IMR-90 (cell line): ENCODE measurements around the gene COPS4. TPM values are rescaled to one million over a fixed set of nuclear protein-coding genes. Genes with fewer than 3 reads are reported as not detected.

Experiments used
- ATAC-seq: fragments of 200-7000 bp; cut with Tn5 transposase; 2 replicates; pipeline ENCODE4 v1.9.1; 2020; ENCODE audit warnings: low read depth, mild to moderate bottlenecking, moderate library complexity
- BruUV-seq: library from RNA; stranded (reverse); fragments of 400-500 nt; replicated peaks from 2 replicates; lab custom pipeline; 2021; lab: Mats Ljungman, UMichigan
- CTCF ChIA-PET: fragments of 300-600 bp; formaldehyde crosslinking; extraction: SDS; loops from one replicate; lab custom pipeline; 2021; ENCODE audit warnings: antibody characterized with exemption; lab: Yijun Ruan, JAX
- POLR2A ChIA-PET: fragments of 300-600 bp; sonication (Branson Sonifier 250); formaldehyde crosslinking; loops from one replicate; lab custom pipeline; 2022; ENCODE audit warnings: antibody characterized with exemption; ENCODE audit not compliant: unreplicated experiment; lab: Charles Lee
- DNase-seq: peaks from one replicate; pipeline ENCODE4 v3.0.0; 2013
- H2AFZ ChIP-seq: replicated peaks from 2 replicates; pipeline ENCODE3; 2013; ENCODE audit warnings: low read length, mild to moderate bottlenecking; ENCODE audit not compliant: poor library complexity
- H2AK5ac ChIP-seq: 2 replicates; pipeline ENCODE4 v1.6.1; 2013; ENCODE audit warnings: low read depth, low read length, inconsistent platforms
- H2AK9ac ChIP-seq: replicated peaks from 2 replicates; pipeline ENCODE3; 2013; ENCODE audit warnings: mild to moderate bottlenecking, low read depth, low read length, moderate library complexity; ENCODE audit not compliant: poor library complexity
- H2BK120ac ChIP-seq: 2 replicates; pipeline ENCODE4 v1.6.1; 2013; ENCODE audit warnings: low read depth, low read length, inconsistent platforms
- H2BK15ac ChIP-seq: 3 replicates; pipeline ENCODE4 v1.6.1; 2013; ENCODE audit warnings: low read depth, low read length, inconsistent platforms
- H2BK20ac ChIP-seq: 2 replicates; pipeline ENCODE4 v1.6.1; 2013; ENCODE audit warnings: low read depth, mild to moderate bottlenecking, inconsistent platforms, low read length, moderate library complexity
- H2BK5ac ChIP-seq: 2 replicates; pipeline ENCODE4 v1.6.1; 2013; ENCODE audit warnings: mild to moderate bottlenecking, low read depth, low read length, inconsistent platforms; ENCODE audit not compliant: poor library complexity, severe bottlenecking
- H3K14ac ChIP-seq: replicated peaks from 2 replicates; pipeline ENCODE4 v1.6.1; 2013; ENCODE audit warnings: low read depth, low read length, inconsistent platforms
- H3K18ac ChIP-seq: 2 replicates; pipeline ENCODE4 v1.6.1; 2013; ENCODE audit warnings: low read depth, low read length, control low read depth
- H3K23ac ChIP-seq: 2 replicates; pipeline ENCODE4 v1.6.1; 2013; ENCODE audit warnings: low read depth, low read length, inconsistent platforms
- H3K27ac ChIP-seq: 2 replicates; pipeline ENCODE4 v1.5.1; 2013; ENCODE audit warnings: mild to moderate bottlenecking, control low read depth, low read length; ENCODE audit not compliant: insufficient read depth
- H3K27me3 ChIP-seq: 2 replicates; pipeline ENCODE4 v1.6.1; 2013; ENCODE audit warnings: low read length; ENCODE audit not compliant: control insufficient read depth, insufficient read depth
- H3K36me3 ChIP-seq: 2 replicates; pipeline ENCODE4 v1.6.1; 2013; ENCODE audit warnings: low read length, mixed read lengths; ENCODE audit not compliant: control insufficient read depth, insufficient read depth
- H3K4ac ChIP-seq: 2 replicates; pipeline ENCODE4 v1.6.1; 2013; ENCODE audit warnings: low read depth, low read length, inconsistent platforms
- H3K4me1 ChIP-seq: 2 replicates; pipeline ENCODE4 v1.6.1; 2013; ENCODE audit warnings: low read length, mixed read lengths; ENCODE audit not compliant: control insufficient read depth, insufficient read depth
- H3K4me2 ChIP-seq: 2 replicates; pipeline ENCODE4 v1.6.1; 2013; ENCODE audit warnings: low read depth, mild to moderate bottlenecking, control low read depth, low read length, moderate library complexity
- H3K4me3 ChIP-seq: 2 replicates; pipeline ENCODE4 v1.5.1; 2013; ENCODE audit warnings: low read depth, mild to moderate bottlenecking, control low read depth, low read length, moderate library complexity; ENCODE audit not compliant: insufficient read depth
- H3K56ac ChIP-seq: 2 replicates; pipeline ENCODE4 v1.6.1; 2013; ENCODE audit warnings: low read length, inconsistent platforms; ENCODE audit not compliant: insufficient read depth; ENCODE audit errors: extremely low read depth
- H3K79me1 ChIP-seq, 2 experiments: 2 replicates each; pipeline ENCODE4 v1.6.1; 2013; ENCODE audit warnings: low read length in 2 of 2, inconsistent platforms in 1 of 2, low read depth in 1 of 2
- H3K9ac ChIP-seq: 2 replicates; pipeline ENCODE4 v1.6.1; 2013; ENCODE audit warnings: low read depth, low read length, control low read depth
- H3K9me1 ChIP-seq: 2 replicates; pipeline ENCODE4 v1.6.1; 2013; ENCODE audit warnings: low read length, inconsistent platforms; ENCODE audit not compliant: insufficient read depth
- H3K9me3 ChIP-seq: 2 replicates; pipeline ENCODE4 v1.6.1; 2013; ENCODE audit warnings: low read length; ENCODE audit not compliant: control insufficient read depth, insufficient read depth
- H4K20me1 ChIP-seq: 2 replicates; pipeline ENCODE4 v1.6.1; 2013; ENCODE audit warnings: low read length, inconsistent platforms; ENCODE audit not compliant: insufficient read depth
- H4K5ac ChIP-seq: 2 replicates; pipeline ENCODE4 v1.6.1; 2013; ENCODE audit warnings: mild to moderate bottlenecking, low read depth, low read length, control low read depth
- H4K8ac ChIP-seq, 2 experiments: 2 replicates each; pipeline ENCODE4 v1.6.1; 2013; ENCODE audit warnings: low read depth in 2 of 2, low read length in 2 of 2, control low read depth in 1 of 2, inconsistent platforms in 1 of 2
- H4K91ac ChIP-seq: 2 replicates; pipeline ENCODE4 v1.6.1; 2013; ENCODE audit warnings: low read depth, low read length, inconsistent platforms; ENCODE audit not compliant: insufficient read depth
- CEBPB ChIP-seq: IDR thresholded peaks from 2 replicates; pipeline ENCODE4 v1.6.1; 2012; ENCODE audit warnings: low read depth, low read length, improper control_type of control experiment
- CHD1 ChIP-seq: IDR thresholded peaks from 2 replicates; pipeline ENCODE4 v1.6.1; 2012; ENCODE audit warnings: low read depth, low read length, improper control_type of control experiment
- CTCF ChIP-seq: conservative IDR thresholded peaks from 2 replicates; pipeline ENCODE4 v1.5.1; 2012; ENCODE audit warnings: mild to moderate bottlenecking, low read depth, low read length, improper control_type of control experiment
- ELK1 ChIP-seq: fragments of 150-350 bp; IDR thresholded peaks from 2 replicates; pipeline ENCODE4 v1.6.1; 2016; ENCODE audit warnings: low read depth, mild to moderate bottlenecking, low read length, moderate library complexity, borderline replicate concordance
- MAZ ChIP-seq: IDR thresholded peaks from 2 replicates; pipeline ENCODE4 v1.6.1; 2012; ENCODE audit warnings: low read depth, mild to moderate bottlenecking, low read length, improper control_type of control experiment, moderate library complexity, borderline replicate concordance
- RCOR1 ChIP-seq: IDR thresholded peaks from 2 replicates; pipeline ENCODE4 v1.6.1; 2012; ENCODE audit warnings: mild to moderate bottlenecking, low read length, improper control_type of control experiment; ENCODE audit not compliant: insufficient replicate concordance
- SMC3 ChIP-seq: fragments of 150-350 bp; IDR thresholded peaks from 2 replicates; pipeline ENCODE4 v1.6.1; 2016; ENCODE audit warnings: low read depth, mild to moderate bottlenecking, antibody characterized with exemption, low read length, moderate library complexity
- WGBS, 2 experiments: methylation state at CpG; one replicate each; pipeline versions ENCODE4 v1.1.5 to v1.1.7; 2013; ENCODE audit warnings: missing lambda C conversion rate in 2 of 2; ENCODE audit not compliant: insufficient read length in 1 of 2; ENCODE audit errors: extremely low coverage in 2 of 2; 5-methylcytosine and 5-hydroxymethylcytosine counted together
- dilution Hi-C: fragments of 300-500 bp; cut with HindIII; formaldehyde crosslinking; loops from one replicate; pipeline ENCODE4 v1.14.3; 2018; ENCODE audit warnings: low sequenced_read_pairs; ENCODE audit not compliant: unreplicated experiment
- in situ Hi-C: fragments of 300-500 bp; cut with MboI; formaldehyde crosslinking; loops from 3 replicates; pipeline ENCODE4 v1.14.3; 2019; ENCODE audit warnings: low sequenced_read_pairs, inconsistent platforms, mixed read lengths
- intact Hi-C: fragments of 100-400 bp; cut with micrococcal nuclease; formaldehyde crosslinking; loops from 2 replicates; pipeline ENCODE4 v1.10.0; 2022
- polyA plus RNA-seq, 3 experiments: library from polyadenylated mRNA; depleted of rRNA; stranded (reverse); fragments of >200 nt; gene quantifications; 2 replicates each; pipeline ENCODE4 v1.2.3, GENCODE V29; 2012; ENCODE audit warnings: low replicate concordance in 1 of 3
- total RNA-seq: library from RNA; depleted of rRNA; stranded (reverse); fragments of >200 nt; gene quantifications from 2 replicates; pipeline ENCODE4 v1.2.3, GENCODE V29; 2012

The COPS4 gene
- total and polyA plus RNA-seq, 2 of the 4 experiments (the other 2 are of a cell fraction) = 40.1 to 115 TPM

DNA sequence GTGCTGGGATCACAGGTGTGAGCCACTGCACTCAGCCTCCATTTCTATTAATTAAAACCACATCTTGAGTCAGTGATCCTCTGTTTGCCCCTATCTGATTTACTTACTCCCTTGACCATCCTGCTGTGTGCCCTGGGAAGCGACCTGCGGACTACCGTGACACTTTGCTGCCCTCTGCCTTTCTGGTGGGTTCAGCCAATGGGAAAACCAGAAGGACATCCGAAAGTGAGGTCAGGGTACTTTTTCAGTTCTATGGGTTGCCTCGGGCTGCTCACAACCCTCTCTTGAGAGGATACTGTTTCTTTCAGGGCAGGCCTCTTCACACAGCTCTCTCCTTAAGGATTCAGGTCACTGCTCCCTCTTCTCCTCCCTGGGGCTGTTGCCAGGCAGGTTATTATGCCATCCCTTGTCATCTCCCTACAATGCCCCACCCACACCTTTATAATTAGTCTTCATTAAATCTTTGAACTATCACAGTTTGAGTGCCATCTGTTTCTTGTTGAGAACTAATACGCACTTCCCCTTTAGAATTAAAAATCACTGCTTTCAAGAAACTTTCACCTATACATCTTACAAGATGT lies 58.2 kb downstream of the COPS4 start:
- Histone ChIP-seq H3K4me2 (no peak overlapping the region), H3K79me1 (no peaks in the 10 kb centered on the region), H3K9me3 (no peaks in the 10 kb centered on the region), H3K27me3 (peaks cover 25% of the 10 kb centered on the region), H2BK15ac (no peak overlapping the region), H4K20me1 (no peaks in the 10 kb centered on the region), H3K36me3 (no peaks in the 10 kb centered on the region), H2BK20ac (no peak overlapping the region), H3K9me1 (no peaks in the 10 kb centered on the region), H4K8ac (no peak overlapping the region), H2BK120ac (no peak overlapping the region), H3K23ac (no peak overlapping the region), H4K91ac (no peak overlapping the region), H3K9ac (no peak overlapping the region), H2AK9ac (no peak overlapping the region), H3K14ac (no peak overlapping the region), H3K4me3 (no peak overlapping the region), H2BK5ac (no peak overlapping the region), H3K56ac (no peak overlapping the region), H2AFZ (no peak overlapping the region), H4K5ac (no peak overlapping the region), H3K18ac (no peak overlapping the region), H2AK5ac (no peak overlapping the region), H3K4ac (no peak overlapping the region), H3K27ac (no peak overlapping the region), H3K4me1 (no peaks in the 10 kb centered on the region)
- in situ Hi-C loops (no loop called here), intact Hi-C loops (no loop called here), dilution Hi-C loops (no loop called here)
- ChIA-PET POLR2A (no interaction called here), CTCF (interaction anchor here (0.7 to 1.0 kb wide), 2 partner anchors 10 to 17 kb away, joined by 3 to 5 read pairs; no protein-coding TSS in a partner anchor)
- no TSS peak for BruUV-seq
- TF ChIP-seq SMC3 (no peak), CHD1 (no peak), CTCF (no peak), RCOR1 (no peak), CEBPB (no peak), MAZ (no peak), ELK1 (no peak)
- DNase-seq (no peak), ATAC-seq (no peak)
- no CpG with 5 or more reads among the region's 6 CpGs for WGBS, 2 experiments
